K562 (cell line): ENCODE results near the gene SIK3. TPM values are rescaled to one million over a fixed set of nuclear protein-coding genes. Genes with fewer than 3 reads are reported as not detected.

ENCODE experiments used
- ATAC-seq: fragments of 200-7000 bp; cut with Tn5 transposase; 3 replicates; pipeline ENCODE4 v1.9.1; 2020; ENCODE audit warnings: moderate library complexity
- BruUV-seq: library from RNA; stranded (reverse); fragments of 400-500 nt; replicated peaks from 2 replicates; lab custom pipeline; 2021; lab: Mats Ljungman, UMichigan
- CTCF ChIA-PET: fragments of 300-600 bp; formaldehyde crosslinking; extraction: SDS; loops from one replicate; lab custom pipeline; 2021; ENCODE audit warnings: low intra/inter-chr PET ratio; lab: Yijun Ruan, JAX
- POLR2A ChIA-PET: fragments of 300-600, 350-650 bp; sonication (Branson Sonifier 250); formaldehyde crosslinking; extraction: SDS; loops from one replicate; lab custom pipeline; 2021; ENCODE audit warnings: antibody characterized with exemption, inconsistent platforms; lab: Yijun Ruan, JAX
- DNase-seq, 4 experiments: peaks; one replicate each; pipeline versions ENCODE4 v3.0.0 to v3.0.0-alpha.2; 2011 to 2018; ENCODE audit warnings: low spot score in 3 of 4, mixed read lengths in 3 of 4; ENCODE audit errors: extremely low read depth in 1 of 4
- FAIRE-seq: peaks from 2 replicates; lab custom pipeline; 2011; peaks lifted over from hg19 to GRCh38; lab: Jason Lieb, UNC
- H2AFZ ChIP-seq: 2 replicates; pipeline ENCODE4 v1.6.0; 2011; ENCODE audit warnings: low read depth, low read length, control low read depth, inconsistent platforms
- H3K27ac ChIP-seq: fragments of 200-600 bp; 3 replicates; pipeline ENCODE4 v1.8.0; 2011; ENCODE audit warnings: low read depth, mild to moderate bottlenecking, control low read depth, inconsistent platforms, low read length, moderate library complexity, mixed read lengths; ENCODE audit errors: extremely low read depth
- H3K27me3 ChIP-seq, 2 experiments: fragments of 300-600 bp in 1 of 2; 2 replicates in 1 of 2; 3 replicates in 1 of 2; pipeline versions ENCODE4 v1.6.0 to v1.8.0; 2011; ENCODE audit warnings: inconsistent platforms in 2 of 2, low read length in 2 of 2, mild to moderate bottlenecking in 1 of 2, mixed read lengths in 1 of 2, moderate library complexity in 1 of 2; ENCODE audit not compliant: control insufficient read depth in 2 of 2, insufficient read depth in 2 of 2
- H3K36me3 ChIP-seq: fragments of 300-600 bp; 3 replicates; pipeline ENCODE4 v1.8.0; 2011; ENCODE audit warnings: mild to moderate bottlenecking, low read length, inconsistent platforms; ENCODE audit not compliant: control insufficient read depth, insufficient read depth
- H3K4me1 ChIP-seq, 2 experiments: fragments of 200-600 bp in 1 of 2; replicated peaks in 1 of 2; 2 replicates in 1 of 2; 3 replicates in 1 of 2; pipeline versions ENCODE4 v1.5.1 to v1.8.0; 2011; ENCODE audit warnings: inconsistent platforms in 2 of 2, low read length in 2 of 2, mild to moderate bottlenecking in 1 of 2, mixed read lengths in 1 of 2, moderate library complexity in 1 of 2; ENCODE audit not compliant: control insufficient read depth in 2 of 2, insufficient read depth in 2 of 2
- H3K4me2 ChIP-seq: 2 replicates; pipeline ENCODE4 v1.6.1; 2011; ENCODE audit warnings: low read length, control low read depth, inconsistent platforms, mixed read lengths; ENCODE audit not compliant: insufficient read depth
- H3K4me3 ChIP-seq: fragments of 200-600 bp; sonication (generic), shearing (Covaris generic); 2 replicates; pipeline ENCODE4 v1.5.1; 2016; ENCODE audit warnings: control low read depth, inconsistent platforms
- H3K79me2 ChIP-seq: fragments of 200-600 bp; 3 replicates; pipeline ENCODE4 v1.8.0; 2011; ENCODE audit warnings: low read length, inconsistent platforms; ENCODE audit not compliant: control insufficient read depth, insufficient read depth
- H3K9ac ChIP-seq, 2 experiments: 2 replicates each; pipeline versions ENCODE4 v1.6.0 to v1.6.1; 2011; ENCODE audit warnings: low read depth in 2 of 2, low read length in 2 of 2, control low read depth in 1 of 2, inconsistent platforms in 1 of 2, mild to moderate bottlenecking in 1 of 2, mixed read lengths in 1 of 2; ENCODE audit not compliant: insufficient read depth in 1 of 2
- H3K9me1 ChIP-seq: one replicate; pipeline ENCODE4 v1.6.0; 2011; ENCODE audit warnings: inconsistent platforms, mild to moderate bottlenecking, low read length, moderate library complexity; ENCODE audit not compliant: control insufficient read depth, insufficient read depth
- H3K9me3 ChIP-seq: replicated peaks from 2 replicates; pipeline ENCODE4 v1.5.1; 2011; ENCODE audit warnings: low read depth, low read length, inconsistent platforms; ENCODE audit not compliant: control insufficient read depth, insufficient read depth
- H4K20me1 ChIP-seq: replicated peaks from 2 replicates; pipeline ENCODE4 v1.6.1; 2011; ENCODE audit warnings: low read length, inconsistent platforms, mixed read lengths; ENCODE audit not compliant: control insufficient read depth, insufficient read depth
- ADNP ChIP-seq: fragments of 200-800 bp; sonication (Bioruptor generic); IDR thresholded peaks from 2 replicates; pipeline ENCODE4 v1.6.1; 2016; ENCODE audit warnings: missing genetic modification characterization, missing compliant biosample characterization
- CTBP1 ChIP-seq: fragments of 450-650 bp; IDR thresholded peaks from 2 replicates; pipeline ENCODE4 v1.6.1; 2016; ENCODE audit warnings: borderline replicate concordance
- DEAF1 ChIP-seq: fragments of 450-650 bp; formaldehyde crosslinking; IDR thresholded peaks from 2 replicates; pipeline ENCODE4 v1.4.0; 2020; ENCODE audit warnings: mild to moderate bottlenecking, moderate library complexity
- HMG20A ChIP-seq: fragments of 450-650 bp; formaldehyde crosslinking; conservative IDR thresholded peaks from 2 replicates; pipeline ENCODE4 v1.4.0; 2020; ENCODE audit warnings: mild to moderate bottlenecking, mixed read lengths
- PHF21A ChIP-seq: fragments of 450-650 bp; IDR thresholded peaks from 2 replicates; pipeline ENCODE4 v1.6.1; 2017; ENCODE audit warnings: low read depth, borderline replicate concordance
- RBFOX2 ChIP-seq: fragments of 200-400 bp; formaldehyde crosslinking; IDR thresholded peaks from 2 replicates; pipeline ENCODE4 v1.6.1; 2017; ENCODE audit warnings: low read depth, mild to moderate bottlenecking, low read length, moderate library complexity
- ZC3H8 ChIP-seq: fragments of 450-650 bp; IDR thresholded peaks from 2 replicates; pipeline ENCODE4 v1.6.1; 2017
- ZNF197 ChIP-seq: fragments of 200-800 bp; sonication (Bioruptor generic); IDR thresholded peaks from 2 replicates; pipeline ENCODE4 v1.6.1; 2016; ENCODE audit warnings: low read depth, missing genetic modification characterization, missing compliant biosample characterization
- ZZZ3 ChIP-seq: fragments of 450-650 bp; IDR thresholded peaks from 2 replicates; pipeline ENCODE4 v1.6.1; 2016; ENCODE audit warnings: antibody characterized with exemption, mild to moderate bottlenecking, moderate library complexity
- WGBS: fragments of 100-300 bp; shearing (Covaris generic); methylation state at CpG from one replicate; pipeline ENCODE4 v1.1.6; 2016; ENCODE audit warnings: low coverage, mixed read lengths; ENCODE audit not compliant: insufficient coverage; ENCODE audit errors: missing lambda C conversion rate; 5-methylcytosine and 5-hydroxymethylcytosine counted together
- in situ Hi-C: fragments of 300-500 bp; cut with MboI; formaldehyde crosslinking; loops from 4 replicates; pipeline ENCODE4 v1.15.0; 2018; ENCODE audit warnings: inconsistent platforms, mixed read lengths
- intact Hi-C: fragments of 100-400 bp; cut with micrococcal nuclease; formaldehyde crosslinking; loops from 2 replicates; pipeline ENCODE4 v1.14.2; 2022
- polyA plus RNA-seq, 8 experiments: library from polyadenylated mRNA; depleted of rRNA in 4 of 8; stranded (reverse) in 5 of 8; unstranded in 3 of 8; fragments of >200 nt; fragmentation: Nextera tagmentation in 2 of 8; fragmentation: Illumina TruSeq in 1 of 8; extraction: Ambion mirVana in 2 of 8; extraction: Trizol in 1 of 8; gene quantifications; 2 replicates each; pipeline versions ENCODE4 v1.2.1 to v1.2.3, GENCODE V29; 2011 to 2014; ENCODE audit warnings: inconsistent platforms in 1 of 8, missing spikeins in 1 of 8
- total RNA-seq, 7 experiments: library from RNA; depleted of rRNA in 6 of 7; stranded (reverse); fragments of >200 nt in 6 of 7; fragmentation: Illumina TruSeq in 2 of 7; extraction: Trizol in 2 of 7; gene quantifications; 2 replicates each; pipeline versions ENCODE4 v1.2.1 to v1.2.3, GENCODE V29; 2011 to 2021; ENCODE audit warnings: low replicate concordance in 1 of 7

SIK3 gene
- total and polyA plus RNA-seq, 9 of the 15 experiments (the other 6 are each of a cell fraction or from before 2014, with no cell fraction given), result 1.6 to 21.6 (median 8.0) TPM

GRCh38 chr11:116930177-116930576, 168.1 kb downstream of the SIK3 start:
- FAIRE-seq, result no peak
- Histone ChIP-seq H3K27ac (0 out of 3 replicates have a peak overlapping the region, but pooled peaks have one; percentile 17), H3K4me1 (peaks cover 3 to 31% of the 10 kb centered on the region in 2 experiments), H3K9ac (no peak overlapping the region), H3K9me3 (no peaks in the 10 kb centered on the region), H3K9me1 (no peaks in the 10 kb centered on the region), H3K4me3 (no peak overlapping the region), H2AFZ (no peak overlapping the region), H3K79me2 (no peaks in the 10 kb centered on the region), H3K36me3 (peaks cover 14% of the 10 kb centered on the region; the same call in 2 of the 3 replicates), H3K4me2 (no peak overlapping the region), H4K20me1 (no peaks in the 10 kb centered on the region), H3K27me3 (no peaks in the 10 kb centered on the region)
- no peak for TF ChIP-seq ZZZ3
- no peak for TF ChIP-seq DEAF1
- TF ChIP-seq ZNF197, result no peak
- no peak for TF ChIP-seq PHF21A
- no peak for TF ChIP-seq HMG20A
- TF ChIP-seq ZC3H8, result no peak
- TF ChIP-seq CTBP1, result no peak
- TF ChIP-seq RBFOX2, result no peak
- no peak for TF ChIP-seq ADNP (tag)
- POLR2A ChIA-PET, result interaction anchor here (0.6 to 1.3 kb wide), 3 partner anchors 13 to 133 kb away, joined by 3 to 4 read pairs (median 4); no protein-coding TSS in a partner anchor
- no TSS peak for BruUV-seq
- CTCF ChIA-PET, result no interaction called here
- WGBS, result 46% methylated on average over 4 of the region's 4 CpGs
- DNase-seq, result no peak
- in situ Hi-C loops, result no loop called here
- ATAC-seq, result peak; percentile 16
- intact Hi-C loops, result no loop called here
